ENCODE results near the gene AKT2.

GRCh38 chr19:40273469-40274360, 11.4 kb downstream of the AKT2 start:
- TF ChIP-seq CTCF (IDR thresholded peaks at IDR 0.05) (no peak), POLR2A (IDR thresholded peaks at IDR 0.05) (no peak)

All from right lobe of liver (tissue), 4 donors.